ENCODE measurements around the gene ELOVL6.
A peak's percentile ranks its signal among the peaks of the same experiment; 100 is the strongest.
"Not testable (repeated sequence)": the region's sequence is repeated elsewhere in the genome, so short reads cannot be mapped to it uniquely, and the experiment has no call there.

Gene ELOVL6

GRCh38 chr4:110200689-110201088 is 2.3 kb upstream of the ELOVL6 start:
- no peak for DNase-seq
- intact Hi-C loops (cut with DNase I), result no loop called here

GRCh38 chr4:110198049-110198434 is 373 bp downstream of the ELOVL6 start:
- intact Hi-C loops (cut with DNase I), result loop anchor here (5.0 kb wide), 1 partner anchor 146 kb away; no protein-coding TSS in a partner anchor

GRCh38 chr4:110197529-110198042 is 829 bp downstream of the ELOVL6 start:
- intact Hi-C loops (cut with DNase I), result loop anchor here (5.0 kb wide), 1 partner anchor 145 kb away; no protein-coding TSS in a partner anchor
- DNase-seq, result peak; percentile 29 to 85 (median 62)

More at GRCh38 chr4:110198049-110198434, 373 bp downstream of the ELOVL6 start:
- peak in 39 of 42 donors; percentile 5 to 69 (median 41) for DNase-seq

GRCh38 chr4:110196871-110197528 is 1.4 kb downstream of the ELOVL6 start:
- DNase-seq, result peak in 40 of 42 donors; percentile 22 to 82 (median 66)
- intact Hi-C loops (cut with DNase I), result loop anchor here (5.0 kb wide), 1 partner anchor 145 kb away; no protein-coding TSS in a partner anchor

GRCh38 chr4:110196206-110196870 is 2.1 kb downstream of the ELOVL6 start:
- intact Hi-C loops (cut with DNase I), result loop anchor here (5.0 kb wide), 1 partner anchor 144 kb away; no protein-coding TSS in a partner anchor
- peak; percentile 15 to 82 (median 58) for DNase-seq

- peak in 4 of 42 donors; percentile 5 to 19 (median 12) for DNase-seq
- intact Hi-C loops (cut with DNase I), result loop anchor here (5.0 kb wide), 1 partner anchor 143 kb away; no protein-coding TSS in a partner anchor
Measured at GRCh38 chr4:110195561-110196205, 2.7 kb downstream of the ELOVL6 start.

GRCh38 chr4:110193822-110194761 is 4.3 kb downstream of the ELOVL6 start:
- DNase-seq, result peak; percentile 76 to 98 (median 92)
- intact Hi-C loops (cut with DNase I), result no loop called here

GRCh38 chr4:110193287-110193686 is 5.1 kb downstream of the ELOVL6 start:
- DNase-seq; intact Hi-C loops (cut with DNase I): not testable (repeated sequence)

GRCh38 chr4:110190249-110190648 is 8.2 kb downstream of the ELOVL6 start:
- intact Hi-C loops (cut with DNase I), result no loop called here
- DNase-seq, result no peak

- no peak for DNase-seq
- intact Hi-C loops (cut with DNase I), result no loop called here
Measured at GRCh38 chr4:110188113-110188512, 10.3 kb downstream of the ELOVL6 start.

GRCh38 chr4:110184791-110185155 is 13.6 kb downstream of the ELOVL6 start:
- DNase-seq, result no peak
- intact Hi-C loops (cut with DNase I), result no loop called here

- no peak for DNase-seq
- intact Hi-C loops (cut with DNase I), result no loop called here
Measured at GRCh38 chr4:110184140-110184790, 14.2 kb downstream of the ELOVL6 start.

- no peak for DNase-seq
- intact Hi-C loops (cut with DNase I), result no loop called here
Measured at GRCh38 chr4:110183643-110184042, 14.8 kb downstream of the ELOVL6 start.

- intact Hi-C loops (cut with DNase I), result no loop called here
- no peak for DNase-seq
Measured at GRCh38 chr4:110183058-110183457, 15.4 kb downstream of the ELOVL6 start.

- intact Hi-C loops (cut with DNase I), result no loop called here
- DNase-seq, result no peak
Measured at GRCh38 chr4:110181890-110182289, 16.5 kb downstream of the ELOVL6 start.

- intact Hi-C loops (cut with DNase I), result no loop called here
- no peak for DNase-seq
Measured at GRCh38 chr4:110175634-110176033, 22.8 kb downstream of the ELOVL6 start.

- intact Hi-C loops (cut with DNase I), result no loop called here
- DNase-seq, result no peak
Measured at GRCh38 chr4:110172972-110173371, 25.4 kb downstream of the ELOVL6 start.

GRCh38 chr4:110171971-110172370 is 26.4 kb downstream of the ELOVL6 start:
- intact Hi-C loops (cut with DNase I), result no loop called here
- no peak for DNase-seq
